CD4-positive, alpha-beta T cell treated with Interleukin-21 for 1 hour (primary cell): ENCODE results near the gene KIF1B.

Experiments used
- DNase-seq: peaks from one replicate; pipeline ENCODE4 v3.0.0-alpha.2; 2020

The KIF1B gene

DNA sequence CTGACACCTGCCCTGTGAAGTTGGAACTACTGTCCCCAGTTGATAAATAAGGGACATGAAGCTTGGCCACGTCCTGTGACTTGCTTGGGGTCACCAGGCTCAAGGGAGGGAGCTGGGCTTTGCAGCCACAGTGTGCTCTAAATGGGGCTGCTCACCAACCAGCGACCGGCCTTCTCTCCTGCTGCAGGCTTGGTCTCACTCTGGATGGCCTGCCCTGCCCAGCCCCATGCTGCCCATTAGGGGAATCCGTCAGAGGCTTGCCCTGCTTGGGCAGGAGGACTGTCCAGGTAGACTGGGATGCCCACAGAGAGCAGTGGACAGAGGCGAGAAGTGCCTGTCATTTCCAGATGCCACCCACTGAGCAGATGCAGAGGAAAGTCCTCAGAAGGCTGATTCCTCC lies 218.6 kb downstream of the KIF1B start:
- no peak for DNase-seq

DNA sequence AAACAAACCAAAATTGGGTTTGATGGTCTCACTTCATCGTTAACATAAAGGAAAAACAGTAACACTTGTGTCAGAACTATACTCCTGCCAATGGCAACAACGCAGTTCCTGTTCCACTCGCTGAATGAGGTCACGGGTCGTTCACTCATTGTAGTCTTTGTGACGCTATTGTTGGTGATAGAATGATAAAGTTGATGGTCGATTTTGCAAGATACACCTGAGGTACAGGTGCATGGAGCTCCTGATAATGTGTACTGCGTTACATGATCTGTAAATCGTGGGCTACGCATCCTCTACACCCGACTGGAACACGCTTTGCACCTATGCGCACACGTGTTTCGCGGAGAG lies 219.5 kb downstream of the KIF1B start:
- peak; percentile 41 for DNase-seq

DNA sequence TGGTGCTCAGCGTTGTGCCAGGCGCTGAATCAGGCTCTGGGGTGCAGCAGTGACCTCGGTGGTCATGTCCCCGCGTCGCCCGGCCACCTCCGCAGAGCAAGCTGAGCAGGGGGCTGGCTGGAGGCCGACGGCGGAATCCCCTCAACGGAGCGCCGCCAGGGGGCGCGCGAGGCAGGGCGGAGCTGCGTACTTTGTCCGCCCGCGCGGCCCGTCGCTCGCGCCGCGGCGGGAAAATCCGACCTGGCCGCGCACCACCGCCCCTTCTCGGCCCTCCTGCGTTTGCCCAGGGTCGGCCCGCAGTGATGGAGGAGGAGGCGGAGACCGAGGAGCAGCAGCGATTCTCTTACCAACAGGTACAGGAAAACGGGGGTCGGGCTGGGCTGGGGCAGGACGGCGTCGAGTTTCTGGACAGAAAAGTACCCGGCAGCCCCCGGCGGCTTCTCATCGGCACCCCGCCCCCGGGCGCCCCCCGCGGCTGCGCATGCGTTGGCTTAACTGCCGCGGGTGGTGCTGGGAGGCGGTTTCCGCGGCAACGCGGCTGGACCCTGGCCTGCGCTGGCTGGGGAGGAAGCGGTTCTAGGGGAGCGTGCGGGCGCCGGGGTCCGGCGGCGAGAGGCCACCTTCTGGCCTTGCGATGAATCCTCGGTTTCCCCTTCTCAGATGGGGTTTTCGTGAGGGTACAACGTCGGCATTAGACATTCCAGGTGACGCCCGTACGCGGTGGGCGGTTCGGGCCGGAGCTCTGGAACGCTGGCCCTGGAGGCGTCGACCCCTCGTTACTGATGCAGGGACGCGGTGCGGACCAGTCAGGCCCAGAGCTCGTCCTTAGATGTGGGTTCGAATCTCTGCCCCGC lies 220.1 kb downstream of the KIF1B start, which contains the start of gene CENPS:
Gene CENPS (plus strand): TSS at position 218 of the 854 bp plus-strand sequence. CDS start 85 bp downstream, at position 303.
- DNase-seq = peak; percentile 90
